HUES48 (cell line): ENCODE data around the gene BHLHE23.

ENCODE experiments used
- H3K27ac ChIP-seq: one replicate; pipeline ENCODE4 v1.7.0; 2013; ENCODE audit warnings: low read depth, low read length, inconsistent platforms
- H3K27me3 ChIP-seq: 2 replicates; pipeline ENCODE4 v1.6.1; 2013; ENCODE audit warnings: mild to moderate bottlenecking, low read length; ENCODE audit not compliant: control insufficient read depth, insufficient read depth
- H3K36me3 ChIP-seq: 2 replicates; pipeline ENCODE4 v1.6.1; 2013; ENCODE audit warnings: low read length; ENCODE audit not compliant: control insufficient read depth, insufficient read depth
- H3K4me1 ChIP-seq: 2 replicates; pipeline ENCODE4 v1.6.1; 2013; ENCODE audit warnings: mild to moderate bottlenecking, low read length; ENCODE audit not compliant: control insufficient read depth, insufficient read depth
- H3K4me3 ChIP-seq: 2 replicates; pipeline ENCODE4 v1.5.1; 2013; ENCODE audit warnings: mild to moderate bottlenecking, low read depth, low read length
- H3K9ac ChIP-seq: 2 replicates; pipeline ENCODE4 v1.6.1; 2013; ENCODE audit warnings: mild to moderate bottlenecking, low read depth, low read length, moderate library complexity
- H3K9me3 ChIP-seq: 2 replicates; pipeline ENCODE4 v1.6.1; 2013; ENCODE audit warnings: low read length; ENCODE audit not compliant: control insufficient read depth, insufficient read depth

The BHLHE23 gene

GRCh38 chr20:63031251-63032014 lies 24.7 kb upstream of the BHLHE23 start:
- Histone ChIP-seq H3K27ac (no peak overlapping the region), H3K9ac (no peak overlapping the region), H3K9me3 (no peaks in the 10 kb centered on the region), H3K4me1 (peaks cover 45% of the 10 kb centered on the region), H3K4me3 (no peak overlapping the region), H3K27me3 (peaks cover 20% of the 10 kb centered on the region), H3K36me3 (no peaks in the 10 kb centered on the region)

GRCh38 chr20:63029358-63030121 lies 22.8 kb upstream of the BHLHE23 start:
- Histone ChIP-seq H3K36me3 (no peaks in the 10 kb centered on the region), H3K9me3 (no peaks in the 10 kb centered on the region), H3K4me3 (no peak overlapping the region), H3K27me3 (peaks cover 16% of the 10 kb centered on the region), H3K9ac (no peak overlapping the region), H3K27ac (no peak overlapping the region), H3K4me1 (peaks cover 41% of the 10 kb centered on the region)

GRCh38 chr20:63028461-63028921 lies 21.7 kb upstream of the BHLHE23 start:
- H3K27me3 ChIP-seq, result peaks cover 16% of the 10 kb centered on the region
- H3K4me3 ChIP-seq, result peak overlapping the region; percentile 57
- no peaks in the 10 kb centered on the region for H3K36me3 ChIP-seq
- H3K4me1 ChIP-seq, result peaks cover 35% of the 10 kb centered on the region
- no peak overlapping the region for H3K27ac ChIP-seq
- H3K9ac ChIP-seq, result no peak overlapping the region
- no peaks in the 10 kb centered on the region for H3K9me3 ChIP-seq

GRCh38 chr20:63027922-63028389 lies 21.2 kb upstream of the BHLHE23 start:
- no peak overlapping the region for H3K27ac ChIP-seq
- peaks cover 16% of the 10 kb centered on the region for H3K27me3 ChIP-seq
- no peaks in the 10 kb centered on the region for H3K36me3 ChIP-seq
- H3K9me3 ChIP-seq, result no peaks in the 10 kb centered on the region
- no peak overlapping the region for H3K9ac ChIP-seq
- H3K4me1 ChIP-seq, result peaks cover 30% of the 10 kb centered on the region
- H3K4me3 ChIP-seq, result peak overlapping the region; percentile 57

- peaks cover 12% of the 10 kb centered on the region for H3K27me3 ChIP-seq
- no peak overlapping the region for H3K9ac ChIP-seq
- peaks cover 24% of the 10 kb centered on the region for H3K4me1 ChIP-seq
- H3K4me3 ChIP-seq, result no peak overlapping the region
- H3K36me3 ChIP-seq, result no peaks in the 10 kb centered on the region
- H3K9me3 ChIP-seq, result no peaks in the 10 kb centered on the region
- no peak overlapping the region for H3K27ac ChIP-seq
Observed at GRCh38 chr20:63027221-63027921, 20.6 kb upstream of the BHLHE23 start.

- H3K9me3 ChIP-seq, result no peaks in the 10 kb centered on the region
- no peak overlapping the region for H3K9ac ChIP-seq
- no peaks in the 10 kb centered on the region for H3K36me3 ChIP-seq
- peaks cover 20% of the 10 kb centered on the region for H3K4me1 ChIP-seq
- H3K27me3 ChIP-seq, result peaks cover 6% of the 10 kb centered on the region; the same call in 1 of the 2 replicates
- no peak overlapping the region for H3K4me3 ChIP-seq
- no peak overlapping the region for H3K27ac ChIP-seq
Observed at GRCh38 chr20:63026582-63027165, 19.9 kb upstream of the BHLHE23 start.

- Histone ChIP-seq H3K36me3 (no peaks in the 10 kb centered on the region), H3K9ac (no peak overlapping the region), H3K27me3 (0 out of 2 replicates have a peak, but pooled peaks cover 6% of the 10 kb centered on the region), H3K9me3 (no peaks in the 10 kb centered on the region), H3K4me3 (no peak overlapping the region), H3K27ac (no peak overlapping the region), H3K4me1 (peaks cover 20% of the 10 kb centered on the region)
Observed at GRCh38 chr20:63025534-63026331, 19.0 kb upstream of the BHLHE23 start.

- Histone ChIP-seq H3K27ac (no peak overlapping the region), H3K36me3 (no peaks in the 10 kb centered on the region), H3K9me3 (no peaks in the 10 kb centered on the region), H3K27me3 (0 out of 2 replicates have a peak, but pooled peaks cover 6% of the 10 kb centered on the region), H3K4me1 (peaks cover 16% of the 10 kb centered on the region), H3K9ac (no peak overlapping the region), H3K4me3 (no peak overlapping the region)
Observed at GRCh38 chr20:63024573-63025392, 18.0 kb upstream of the BHLHE23 start.

- Histone ChIP-seq H3K27ac (no peak overlapping the region), H3K9me3 (no peaks in the 10 kb centered on the region), H3K4me3 (no peak overlapping the region), H3K27me3 (0 out of 2 replicates have a peak, but pooled peaks cover 4% of the 10 kb centered on the region), H3K9ac (no peak overlapping the region), H3K4me1 (peaks cover 10% of the 10 kb centered on the region), H3K36me3 (no peaks in the 10 kb centered on the region)
Observed at GRCh38 chr20:63023936-63024571, 17.3 kb upstream of the BHLHE23 start.
